SK-N-MC (cell line): ENCODE results near the gene PIN4.

Experiments
- DNase-seq: peaks from one replicate; pipeline ENCODE4 v3.0.0-alpha.2; 2011; ENCODE audit warnings: low read depth, low spot score
- H3K27ac ChIP-seq: fragments of 200-600 bp; sonication (generic); 2 replicates; pipeline ENCODE4 v1.5.1; 2016; ENCODE audit warnings: mixed run types
- H3K36me3 ChIP-seq: fragments of 200-600 bp; sonication (generic); 2 replicates; pipeline ENCODE4 v1.6.1; 2017; ENCODE audit warnings: antibody characterized with exemption, low read length, mixed read lengths; ENCODE audit not compliant: insufficient read depth
- H3K4me3 ChIP-seq: fragments of 200-600 bp; sonication (generic); 2 replicates; pipeline ENCODE4 v1.5.1; 2016
- H3K9ac ChIP-seq: fragments of 200-600 bp; sonication (generic); 2 replicates; pipeline ENCODE4 v1.8.0; 2017; ENCODE audit warnings: mixed run types, mixed read lengths; ENCODE audit not compliant: insufficient read length
- H3K9me3 ChIP-seq: fragments of 200-600 bp; sonication (generic); 2 replicates; pipeline ENCODE4 v1.6.1; 2017; ENCODE audit warnings: low read depth, mild to moderate bottlenecking, antibody characterized with exemption, low read length, moderate library complexity, mixed read lengths
- EZH2 ChIP-seq: fragments of 200-600 bp; sonication (generic); IDR thresholded peaks from one replicate; pipeline ENCODE4 v1.6.1; 2017; ENCODE audit warnings: antibody characterized with exemption
- FOXP2 ChIP-seq: optimal IDR thresholded peaks from 2 replicates; pipeline ENCODE3; 2011; ENCODE audit warnings: mild to moderate bottlenecking, moderate library complexity; ENCODE audit not compliant: insufficient read depth; ENCODE audit errors: extremely low read length, control extremely low read depth
- POLR2AphosphoS5 ChIP-seq: IDR thresholded peaks from 2 replicates; pipeline ENCODE4 v1.6.1; 2012; ENCODE audit warnings: mild to moderate bottlenecking, low read depth, low read length, borderline replicate concordance

The PIN4 gene

GRCh38 chrX:72245461-72246089 lies 64.0 kb downstream of the PIN4 start:
- DNase-seq: no peak
- H3K4me3 ChIP-seq: no peak overlapping the region
- TF ChIP-seq FOXP2 (no peak), POLR2AphosphoS5 (no peak), EZH2 (no peak)

GRCh38 chrX:72247206-72247942 lies 65.8 kb downstream of the PIN4 start:
- Histone ChIP-seq H3K9me3 (no peaks in the 10 kb centered on the region), H3K36me3 (no peaks in the 10 kb centered on the region), H3K27ac (no peak overlapping the region), H3K9ac (no peak overlapping the region), H3K4me3 (no peak overlapping the region)
- no peak for DNase-seq
- no peak for TF ChIP-seq FOXP2
- TF ChIP-seq EZH2: no peak
- TF ChIP-seq POLR2AphosphoS5: no peak

More at GRCh38 chrX:72245461-72246089, 64.0 kb downstream of the PIN4 start:
- H3K9ac ChIP-seq: no peak overlapping the region
- no peaks in the 10 kb centered on the region for H3K36me3 ChIP-seq
- no peak overlapping the region for H3K27ac ChIP-seq
- no peaks in the 10 kb centered on the region for H3K9me3 ChIP-seq
